ENCODE results near the gene MSX1.

GRCh38 chr4:4812145-4812794, 47.2 kb upstream of the MSX1 start:
- no peak for TF ChIP-seq POLR2A (IDR thresholded peaks at IDR 0.05)
- TF ChIP-seq CTCF (IDR thresholded peaks at IDR 0.05 in 4 of 5, conservative IDR thresholded peaks at IDR 0.05 in 1 of 5) = no peak
